Spinal cord (tissue), 10 donors: Measurements from ENCODE around the gene KRTAP4-2. TPM values are rescaled to one million over a fixed set of nuclear protein-coding genes. Genes with fewer than 3 reads are reported as not detected.
"Not testable (repeated sequence)": the region's sequence is repeated elsewhere in the genome, so short reads cannot be mapped to it uniquely, and the experiment has no call there.

Experiments
- DNase-seq, 6 donors: peaks; one replicate each; pipeline versions ENCODE4 v3.0.0 to v3.0.0-alpha.2; 2013 to 2015; ENCODE audit warnings: low spot score in 6 of 6, low read depth in 4 of 6
- H3K27ac ChIP-seq: one replicate; pipeline ENCODE4 v1.5.1; 2013; ENCODE audit warnings: low read depth, low read length, control low read depth
- H3K27me3 ChIP-seq: one replicate; pipeline ENCODE4 v1.6.1; 2013; ENCODE audit warnings: low read length; ENCODE audit not compliant: control insufficient read depth, insufficient read depth
- H3K36me3 ChIP-seq: one replicate; pipeline ENCODE4 v1.6.1; 2013; ENCODE audit warnings: low read length; ENCODE audit not compliant: control insufficient read depth, insufficient read depth
- H3K4me1 ChIP-seq: one replicate; pipeline ENCODE4 v1.6.1; 2013; ENCODE audit warnings: low read length; ENCODE audit not compliant: control insufficient read depth, insufficient read depth
- H3K4me3 ChIP-seq: one replicate; pipeline ENCODE4 v1.5.1; 2013; ENCODE audit warnings: low read depth, low read length, control low read depth
- H3K9me3 ChIP-seq: one replicate; pipeline ENCODE4 v1.6.1; 2013; ENCODE audit warnings: low read length; ENCODE audit not compliant: control insufficient read depth, insufficient read depth
- WGBS: methylation state at CpG from one replicate; pipeline ENCODE4 v1.1.5; 2013; ENCODE audit warnings: missing lambda C conversion rate; ENCODE audit not compliant: insufficient coverage; 5-methylcytosine and 5-hydroxymethylcytosine counted together
- polyA plus RNA-seq, 2 donors: library from polyadenylated mRNA; unstranded; fragments of 120-200 nt; gene quantifications; one replicate each; pipeline ENCODE4 v1.2.1, GENCODE V29; 2013; ENCODE audit not compliant: insufficient read length in 2 of 2
- total RNA-seq, 2 donors: library from RNA; depleted of rRNA in 1 of 2; stranded (reverse); fragments of 120-200 nt in 1 of 2; fragments of >200 nt in 1 of 2; gene quantifications; one replicate each; pipeline versions ENCODE4 v1.2.3 to v1.2.4, GENCODE V29; 2013 to 2014
- donor health status: healthy.

KRTAP4-2 gene
- total and polyA plus RNA-seq, 4 donors: not detected

GRCh38 chr17:41147531-41148204 is 30.4 kb downstream of the KRTAP4-2 start:
- H3K27ac ChIP-seq: no peak overlapping the region
- no peaks in the 10 kb centered on the region for H3K4me1 ChIP-seq
- H3K4me3 ChIP-seq: no peak overlapping the region
- H3K27me3 ChIP-seq: no peaks in the 10 kb centered on the region
- no peaks in the 10 kb centered on the region for H3K9me3 ChIP-seq
- no peaks in the 10 kb centered on the region for H3K36me3 ChIP-seq
- no peak for DNase-seq
- WGBS: 89% methylated on average over 1 of the region's 2 CpGs

DNA sequence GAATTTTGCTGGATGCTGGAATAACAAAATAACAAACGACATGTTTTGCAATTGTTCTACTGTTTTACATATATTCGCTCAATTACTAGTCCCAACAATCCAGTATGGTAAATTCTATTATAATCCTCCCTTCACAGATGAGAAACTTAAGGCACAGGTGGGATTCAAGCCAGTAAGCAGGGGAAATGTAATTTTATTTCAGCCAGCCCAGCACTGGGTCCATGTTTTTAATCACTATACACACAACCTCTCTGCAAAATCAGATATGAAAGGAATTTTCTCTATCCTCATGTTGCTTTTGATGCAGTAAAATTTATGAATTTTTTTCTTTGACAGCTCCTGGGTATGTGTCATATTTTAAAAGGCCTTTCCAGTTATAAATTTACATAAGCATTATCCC is 32.8 kb downstream of the KRTAP4-2 start:
- no peak overlapping the region for H3K4me3 ChIP-seq
- H3K36me3 ChIP-seq: no peaks in the 10 kb centered on the region
- DNase-seq: no peak
- no CpG with 5 or more reads among the region's 2 CpGs for WGBS
- H3K27ac ChIP-seq: no peak overlapping the region
- H3K27me3 ChIP-seq: no peaks in the 10 kb centered on the region
- peaks cover 3% of the 10 kb centered on the region for H3K9me3 ChIP-seq
- no peaks in the 10 kb centered on the region for H3K4me1 ChIP-seq

- Histone ChIP-seq H3K27me3 (no peaks in the 10 kb centered on the region), H3K4me1 (no peaks in the 10 kb centered on the region), H3K9me3 (peaks cover 3% of the 10 kb centered on the region), H3K4me3 (no peak overlapping the region), H3K36me3 (no peaks in the 10 kb centered on the region), H3K27ac (no peak overlapping the region)
- WGBS: no CpG with 5 or more reads among the region's 1 CpG
- no peak for DNase-seq
These were observed 33.2 kb downstream of the KRTAP4-2 start for GRCh38 chr17:41144846-41145245.

GRCh38 chr17:41141361-41141760 is 36.7 kb downstream of the KRTAP4-2 start:
- no peaks in the 10 kb centered on the region for H3K36me3 ChIP-seq
- no peak for DNase-seq
- peaks cover 3% of the 10 kb centered on the region for H3K9me3 ChIP-seq
- H3K27ac ChIP-seq: no peak overlapping the region
- no peaks in the 10 kb centered on the region for H3K27me3 ChIP-seq
- H3K4me3 ChIP-seq: no peak overlapping the region
- H3K4me1 ChIP-seq: no peaks in the 10 kb centered on the region

DNA sequence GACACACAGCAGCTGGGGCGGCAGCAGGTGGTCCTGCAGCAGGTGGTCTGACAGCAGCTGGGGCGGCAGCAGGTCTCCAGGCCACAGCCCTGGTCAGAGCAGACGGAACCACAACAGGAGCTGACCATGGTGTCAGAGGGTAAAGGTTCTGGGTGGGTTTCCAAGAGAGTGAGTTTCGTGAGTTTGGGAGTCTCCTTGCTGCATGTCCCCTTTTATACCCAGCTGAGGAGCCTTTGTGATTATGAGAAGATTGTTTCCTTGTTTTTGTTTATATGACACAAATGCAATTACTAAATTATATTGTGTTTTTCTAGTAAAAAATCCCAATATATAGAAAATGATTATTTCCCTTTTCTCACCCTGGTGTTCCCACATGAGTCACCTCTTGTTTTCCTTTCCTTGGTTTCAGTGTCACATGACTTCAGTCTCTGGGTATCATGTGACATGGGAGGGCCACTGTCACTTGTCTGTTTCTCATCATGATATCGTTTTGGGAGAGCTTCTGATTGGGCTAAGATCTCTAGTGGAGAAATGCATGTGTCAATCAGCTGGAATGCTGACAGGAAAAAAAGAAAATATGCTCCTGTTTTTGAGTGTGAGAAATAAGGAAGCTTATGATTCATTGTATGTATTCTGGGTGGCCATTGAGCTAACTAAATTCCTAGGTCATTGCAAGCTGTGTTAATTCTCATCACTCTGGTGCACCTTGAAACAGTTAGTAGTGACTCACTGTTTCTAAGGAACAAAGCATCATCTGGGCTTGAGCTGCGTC is 37.5 kb downstream of the KRTAP4-2 start, which contains the start of gene KRTAP4-6:
Gene KRTAP4-6, minus strand, starts transcription at position 185 of the 772 bp plus-strand sequence. Its CDS starts 57 bp downstream, at position 128.
- H3K9me3 ChIP-seq: peaks cover 3% of the 10 kb centered on the region
- WGBS: 84% methylated on average over 5 of the region's 6 CpGs
- H3K36me3 ChIP-seq: no peaks in the 10 kb centered on the region
- no peaks in the 10 kb centered on the region for H3K4me1 ChIP-seq
- DNase-seq: no peak
- H3K27ac ChIP-seq: no peak within 1 kb of the TSS
- H3K27me3 ChIP-seq: no peaks in the 10 kb centered on the region
- H3K4me3 ChIP-seq: no peak within 1 kb of the TSS

- not testable (repeated sequence) for DNase-seq, H3K4me3 ChIP-seq, H3K4me1 ChIP-seq, H3K36me3 ChIP-seq, H3K9me3 ChIP-seq, H3K27ac ChIP-seq, H3K27me3 ChIP-seq
- 96% methylated on average over 12 of the region's 12 CpGs for WGBS
These were observed 38.2 kb downstream of the KRTAP4-2 start for GRCh38 chr17:41139865-41140264.

DNA sequence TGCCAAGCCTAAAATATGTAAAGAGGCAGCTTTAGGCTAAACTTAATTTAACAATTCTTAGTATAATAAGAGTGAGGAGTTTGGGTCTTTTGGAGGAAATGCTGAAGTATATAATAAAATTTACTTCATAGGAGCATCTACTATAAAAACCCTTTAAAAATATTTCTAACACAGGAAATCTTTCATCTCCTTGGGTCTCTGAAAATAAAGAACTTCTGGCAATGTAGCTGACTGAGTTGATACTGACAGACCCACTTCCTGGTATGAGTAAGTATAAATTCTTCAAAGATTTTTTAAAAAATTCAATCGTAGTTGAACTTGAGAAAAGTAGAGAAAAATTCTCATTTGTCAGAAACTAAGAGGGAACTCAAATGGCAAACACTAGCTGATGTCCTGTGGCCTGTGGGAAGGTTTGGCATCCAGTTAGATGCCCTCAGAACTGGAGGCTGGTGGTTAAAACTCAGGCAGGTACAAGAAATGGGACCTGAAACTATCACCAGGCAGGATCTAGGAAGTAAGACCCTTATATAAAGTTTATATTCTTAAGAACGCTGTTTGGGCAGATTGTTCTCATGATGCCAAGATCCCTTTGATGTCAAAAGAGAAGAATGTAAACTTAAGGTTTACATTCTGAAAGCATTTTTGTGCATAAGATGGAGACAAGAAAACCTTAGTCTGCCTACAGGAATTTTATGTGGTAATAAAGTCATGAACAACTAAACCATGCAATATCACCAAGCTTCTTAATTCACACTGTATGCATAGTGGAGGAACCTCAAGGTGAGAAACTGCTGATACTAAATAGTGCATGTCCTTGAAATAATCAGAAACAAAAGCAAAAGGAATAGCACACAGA is 43.9 kb downstream of the KRTAP4-2 start:
- H3K4me3 ChIP-seq: no peak overlapping the region
- no peak for DNase-seq
- H3K9me3 ChIP-seq: no peaks in the 10 kb centered on the region
- WGBS: no CpG with 5 or more reads among the region's 2 CpGs
- no peaks in the 10 kb centered on the region for H3K27me3 ChIP-seq
- H3K4me1 ChIP-seq: no peaks in the 10 kb centered on the region
- H3K27ac ChIP-seq: no peak overlapping the region
- no peaks in the 10 kb centered on the region for H3K36me3 ChIP-seq

- no peak for DNase-seq
- no peaks in the 10 kb centered on the region for H3K27me3 ChIP-seq
- no peak overlapping the region for H3K4me3 ChIP-seq
- WGBS: 93% methylated on average over 2 of the region's 3 CpGs
- no peak overlapping the region for H3K27ac ChIP-seq
- H3K9me3 ChIP-seq: no peaks in the 10 kb centered on the region
- H3K4me1 ChIP-seq: no peaks in the 10 kb centered on the region
- H3K36me3 ChIP-seq: no peaks in the 10 kb centered on the region
These were observed 46.0 kb downstream of the KRTAP4-2 start for GRCh38 chr17:41131979-41132378.
